ENCODE data around the gene RHBDD2. TPM values are rescaled to one million over a fixed set of nuclear protein-coding genes. Genes with fewer than 3 reads are reported as not detected.

The RHBDD2 gene
- total and polyA plus RNA-seq, 4 donors = 13.6 to 65.0 (median 37.3) TPM

- WGBS = 93% methylated on average over 11 of the region's 11 CpGs
- Histone ChIP-seq H3K4me1 (ENCODE audit: control insufficient read depth in 4 of 4, insufficient read depth in 4 of 4, low read length in 3 of 4) (peaks cover 2 to 13% (median 5%) of the 10 kb centered on the region in 4 donors), H3K27ac (ENCODE audit: low read depth in 1 of 2, low read length in 2 of 2) (peak overlapping the region in 1 of 2 donors; percentile 67), H3K9ac (ENCODE audit: low read depth in 1 of 2, low read length in 2 of 2) (no peak overlapping the region), H3K36me3 (ENCODE audit: control insufficient read depth in 4 of 4, insufficient read depth in 3 of 4, low read depth in 1 of 4, low read length in 3 of 4) (peaks cover 4 to 15% (median 8%) of the 10 kb centered on the region in 4 donors), H3K4me3 (ENCODE audit: low read depth in 1 of 3, low read length in 3 of 3) (no peak overlapping the region), H3K9me3 (ENCODE audit: control insufficient read depth in 4 of 4, low read length in 3 of 4) (no peaks in the 10 kb centered on the region), H3K27me3 (ENCODE audit: control insufficient read depth in 4 of 4, insufficient read depth in 4 of 4, low read length in 3 of 4) (no peaks in the 10 kb centered on the region)
- no peak for DNase-seq (ENCODE audit: low spot score)
- no peak for TF ChIP-seq YY1 (IDR thresholded peaks at IDR 0.05)
- TF ChIP-seq ZBTB33 (IDR thresholded peaks at IDR 0.05) = no peak
- TF ChIP-seq NR2F2 (IDR thresholded peaks at IDR 0.05) = no peak
- no peak for TF ChIP-seq ATF3 (IDR thresholded peaks at IDR 0.05)
- TF ChIP-seq REST (IDR thresholded peaks at IDR 0.05) = no peak
- no peak for TF ChIP-seq MAX (IDR thresholded peaks at IDR 0.05)
- TF ChIP-seq RAD21 (IDR thresholded peaks at IDR 0.05) = no peak
- TF ChIP-seq GABPA (IDR thresholded peaks at IDR 0.05 in 1 of 2, conservative IDR thresholded peaks at IDR 0.05 in 1 of 2) = no peak
- no peak for TF ChIP-seq SP1 (IDR thresholded peaks at IDR 0.05)
- no peak for TF ChIP-seq FOXA1 (IDR thresholded peaks at IDR 0.05)
- no peak for TF ChIP-seq RXRA (IDR thresholded peaks at IDR 0.05)
- no peak for TF ChIP-seq HNF4G (IDR thresholded peaks at IDR 0.05)
- no peak for TF ChIP-seq EGR1 (IDR thresholded peaks at IDR 0.05; ENCODE audit: low read depth in 2 of 2)
- no peak for TF ChIP-seq JUND (IDR thresholded peaks at IDR 0.05)
- no peak for TF ChIP-seq FOXA2 (IDR thresholded peaks at IDR 0.05)
- no peak for TF ChIP-seq TAF1 (conservative IDR thresholded peaks at IDR 0.05)
- no peak for TF ChIP-seq HNF4A (conservative IDR thresholded peaks at IDR 0.05)
- TF ChIP-seq CTCF (IDR thresholded peaks at IDR 0.05; ENCODE audit: low read depth, low read length, missing input control) = no peak
Measured at GRCh38 chr7:75889223-75889825, 10.5 kb downstream of the RHBDD2 start.

Data from liver (tissue), 9 donors.